Nephron progenitor cell (in vitro differentiated cells): ENCODE results near the gene UBAC2.

Source experiments
- DNase-seq: peaks from one replicate; pipeline ENCODE4 v3.0.0; 2021
- H3K27ac Mint-ChIP-seq: 2 replicates; pipeline ENCODE4 v1.8.0; 2021; ENCODE audit warnings: mild to moderate bottlenecking, moderate library complexity, mixed read lengths
- H3K27me3 Mint-ChIP-seq: 2 replicates; pipeline ENCODE4 v1.8.0; 2021; ENCODE audit warnings: mild to moderate bottlenecking, low read depth, mixed read lengths; ENCODE audit not compliant: poor library complexity
- H3K36me3 Mint-ChIP-seq: 2 replicates; pipeline ENCODE4 v1.8.0; 2021; ENCODE audit warnings: low read depth, mixed read lengths
- H3K4me1 Mint-ChIP-seq: 2 replicates; pipeline ENCODE4 v1.8.0; 2021; ENCODE audit warnings: mixed read lengths
- H3K4me3 Mint-ChIP-seq: 2 replicates; pipeline ENCODE4 v1.8.0; 2021; ENCODE audit warnings: mild to moderate bottlenecking, moderate library complexity, mixed read lengths
- H3K9me3 Mint-ChIP-seq: 2 replicates; pipeline ENCODE4 v1.8.0; 2021; ENCODE audit warnings: mild to moderate bottlenecking, moderate library complexity, mixed read lengths
- CTCF ChIP-seq: fragments of 200-600 bp; sonication (generic); IDR thresholded peaks from 2 replicates; pipeline ENCODE4 v1.5.0; 2021; ENCODE audit warnings: antibody characterized with exemption

Gene UBAC2

GRCh38 chr13:99398071-99398470 is 197.4 kb downstream of the UBAC2 start:
- H3K4me1 Mint-ChIP-seq = peaks cover 12% of the 10 kb centered on the region
- H3K36me3 Mint-ChIP-seq = no peaks in the 10 kb centered on the region
- H3K27me3 Mint-ChIP-seq = peaks cover 11% of the 10 kb centered on the region
- TF ChIP-seq CTCF = no peak
- H3K4me3 Mint-ChIP-seq = no peak overlapping the region
- DNase-seq = no peak
- H3K9me3 Mint-ChIP-seq = peaks cover 27% of the 10 kb centered on the region
- H3K27ac Mint-ChIP-seq = peak overlapping the region; percentile 6

GRCh38 chr13:99398916-99399622 is 198.4 kb downstream of the UBAC2 start:
- H3K36me3 Mint-ChIP-seq = no peaks in the 10 kb centered on the region
- H3K27ac Mint-ChIP-seq = no peak overlapping the region
- H3K27me3 Mint-ChIP-seq = peaks cover 12% of the 10 kb centered on the region
- peaks cover 18% of the 10 kb centered on the region for H3K4me1 Mint-ChIP-seq
- peaks cover 27% of the 10 kb centered on the region for H3K9me3 Mint-ChIP-seq
- DNase-seq = no peak
- no peak overlapping the region for H3K4me3 Mint-ChIP-seq
- no peak for TF ChIP-seq CTCF

GRCh38 chr13:99399623-99399974 is 198.9 kb downstream of the UBAC2 start:
- peaks cover 23% of the 10 kb centered on the region for H3K9me3 Mint-ChIP-seq
- DNase-seq = no peak
- H3K4me1 Mint-ChIP-seq = peaks cover 23% of the 10 kb centered on the region
- H3K4me3 Mint-ChIP-seq = no peak overlapping the region
- H3K27ac Mint-ChIP-seq = no peak overlapping the region
- H3K27me3 Mint-ChIP-seq = peaks cover 13% of the 10 kb centered on the region
- H3K36me3 Mint-ChIP-seq = no peaks in the 10 kb centered on the region
- no peak for TF ChIP-seq CTCF

- H3K4me3 Mint-ChIP-seq = no peak overlapping the region
- H3K36me3 Mint-ChIP-seq = no peaks in the 10 kb centered on the region
- peaks cover 20% of the 10 kb centered on the region for H3K4me1 Mint-ChIP-seq
- peak overlapping the region; percentile 11 for H3K27ac Mint-ChIP-seq
- H3K27me3 Mint-ChIP-seq = peaks cover 9% of the 10 kb centered on the region
- peaks cover 21% of the 10 kb centered on the region for H3K9me3 Mint-ChIP-seq
- no peak for DNase-seq
- no peak for TF ChIP-seq CTCF
Measured at GRCh38 chr13:99403458-99403971, 202.9 kb downstream of the UBAC2 start.

- H3K36me3 Mint-ChIP-seq = no peaks in the 10 kb centered on the region
- peaks cover 9% of the 10 kb centered on the region for H3K27me3 Mint-ChIP-seq
- DNase-seq = no peak
- peak overlapping the region; percentile 34 for H3K27ac Mint-ChIP-seq
- no peak overlapping the region for H3K4me3 Mint-ChIP-seq
- peaks cover 21% of the 10 kb centered on the region for H3K9me3 Mint-ChIP-seq
- no peak for TF ChIP-seq CTCF
- peaks cover 16% of the 10 kb centered on the region for H3K4me1 Mint-ChIP-seq
Measured at GRCh38 chr13:99404005-99404755, 203.5 kb downstream of the UBAC2 start.
